Stimulated activated effector memory CD8-positive, alpha-beta T cell treated with anti-CD3 and anti-CD28 coated beads, Interleukin-12 subunit alpha, Interleukin-12 subunit beta, amount 100 ng/mL, for 72 hours (primary cell): ENCODE measurements around the gene POM121L12.

ENCODE experiments used
- ATAC-seq: fragments of 150-1000 bp; cut with Tn5 transposase; 2 replicates; pipeline ENCODE4 v1.10.0; 2021
- DNase-seq, 2 donors: peaks; one replicate each; pipeline ENCODE4 v3.0.0; 2021 to 2022; ENCODE audit warnings: low spot score in 2 of 2
- H3K27ac Mint-ChIP-seq: one replicate; pipeline ENCODE4 v1.8.0; 2022; ENCODE audit warnings: mild to moderate bottlenecking, mixed read lengths
- H3K36me3 Mint-ChIP-seq: one replicate; pipeline ENCODE4 v1.8.0; 2022; ENCODE audit warnings: mild to moderate bottlenecking, mixed read lengths
- H3K4me1 Mint-ChIP-seq: one replicate; pipeline ENCODE4 v1.8.0; 2022; ENCODE audit warnings: mixed read lengths
- H3K4me3 Mint-ChIP-seq: one replicate; pipeline ENCODE4 v1.8.0; 2022; ENCODE audit warnings: mild to moderate bottlenecking, mixed read lengths
- H3K9me3 Mint-ChIP-seq: one replicate; pipeline ENCODE4 v1.8.0; 2022; ENCODE audit warnings: mixed read lengths

POM121L12 gene

GRCh38 chr7:53068673-53069072 is 33.2 kb downstream of the POM121L12 start:
- Mint-ChIP-seq H3K4me1 (no peaks in the 10 kb centered on the region), H3K27ac (no peak overlapping the region), H3K9me3 (peaks cover 17% of the 10 kb centered on the region), H3K36me3 (no peaks in the 10 kb centered on the region), H3K4me3 (no peak overlapping the region)
- ATAC-seq (no peak), DNase-seq (no peak)

GRCh38 chr7:53070883-53071282 is 35.5 kb downstream of the POM121L12 start:
- H3K9me3 Mint-ChIP-seq = peaks cover 22% of the 10 kb centered on the region
- ATAC-seq (no peak), DNase-seq (no peak)
- H3K36me3 Mint-ChIP-seq = no peaks in the 10 kb centered on the region
- no peak overlapping the region for H3K27ac Mint-ChIP-seq
- H3K4me3 Mint-ChIP-seq = no peak overlapping the region
- H3K4me1 Mint-ChIP-seq = no peaks in the 10 kb centered on the region
